SK-N-SH treated with all-trans-retinoic acid at 6 μM for 48 hours (cell line): Measurements from ENCODE around the gene CELF4.

Experiments used
- ATAC-seq: fragments of 200-7000 bp; cut with Tn5 transposase; 3 replicates; pipeline ENCODE4 v1.9.1; 2020; ENCODE audit warnings: mild to moderate bottlenecking, moderate library complexity
- BACH2 ChIP-seq: fragments of 250-450 bp; sonication (Bioruptor Pico); IDR thresholded peaks from 2 replicates; pipeline ENCODE4 v1.9.0; 2021; ENCODE audit warnings: mild to moderate bottlenecking, borderline replicate concordance
- CSRNP3 ChIP-seq: fragments of 250-450 bp; sonication (Bioruptor Pico); IDR thresholded peaks from 2 replicates; pipeline ENCODE4 v1.5.1; 2021; ENCODE audit warnings: mild to moderate bottlenecking, moderate library complexity
- ESRRG ChIP-seq: fragments of 250-450 bp; sonication (Bioruptor Pico); IDR thresholded peaks from 2 replicates; pipeline ENCODE4 v1.6.1; 2021; ENCODE audit warnings: mild to moderate bottlenecking
- ISL1 ChIP-seq: fragments of 250-450 bp; sonication (Bioruptor Pico); IDR thresholded peaks from 2 replicates; pipeline ENCODE4 v2.1.2; 2022; ENCODE audit warnings: mild to moderate bottlenecking, moderate library complexity
- OSR1 ChIP-seq: fragments of 250-450 bp; sonication (Bioruptor Pico); IDR thresholded peaks from 2 replicates; pipeline ENCODE4 v1.8.0; 2022; ENCODE audit warnings: moderate library complexity, mild to moderate bottlenecking, inconsistent platforms
- PPARA ChIP-seq: fragments of 250-450 bp; sonication (Bioruptor Pico); IDR thresholded peaks from 2 replicates; pipeline ENCODE4 v1.5.0; 2020; ENCODE audit warnings: mild to moderate bottlenecking, borderline replicate concordance
- RARB ChIP-seq: fragments of 250-450 bp; sonication (Bioruptor Pico); IDR thresholded peaks from 2 replicates; pipeline ENCODE4 v1.8.0; 2021; ENCODE audit warnings: mild to moderate bottlenecking, moderate library complexity
- SNAI2 ChIP-seq: fragments of 250-450 bp; sonication (Bioruptor Pico); IDR thresholded peaks from 2 replicates; pipeline ENCODE4 v1.5.0; 2020; ENCODE audit warnings: mild to moderate bottlenecking, moderate library complexity
- TCF4 ChIP-seq: fragments of 250-450 bp; sonication (Bioruptor Pico); IDR thresholded peaks from 2 replicates; pipeline ENCODE4 v1.8.0; 2021; ENCODE audit warnings: mild to moderate bottlenecking, moderate library complexity, borderline replicate concordance
- TSHZ2 ChIP-seq: fragments of 250-450 bp; sonication (Bioruptor Pico); IDR thresholded peaks from 2 replicates; pipeline ENCODE4 v1.5.0; 2020; ENCODE audit warnings: mild to moderate bottlenecking, moderate library complexity
- ZC3H10 ChIP-seq: fragments of 250-450 bp; sonication (Bioruptor Pico); IDR thresholded peaks from 2 replicates; pipeline ENCODE4 v1.5.1; 2021; ENCODE audit warnings: mild to moderate bottlenecking, moderate library complexity
- ZFP3 ChIP-seq: fragments of 250-450 bp; sonication (Bioruptor Pico); IDR thresholded peaks from 2 replicates; pipeline ENCODE4 v1.5.0; 2020; ENCODE audit warnings: mild to moderate bottlenecking, moderate library complexity
- ZFP30 ChIP-seq: fragments of 450-650 bp; formaldehyde crosslinking; IDR thresholded peaks from 2 replicates; pipeline ENCODE4 v1.5.0; 2022; ENCODE audit warnings: mild to moderate bottlenecking, moderate library complexity
- ZNF8 ChIP-seq: fragments of 450-650 bp; formaldehyde crosslinking; IDR thresholded peaks from 2 replicates; pipeline ENCODE4 v1.5.0; 2020; ENCODE audit warnings: mild to moderate bottlenecking, moderate library complexity
- TF ChIP-seq, protein P1 (sequence below): fragments of 250-450 bp; sonication (Bioruptor Pico); IDR thresholded peaks from 2 replicates; pipeline ENCODE4 v1.8.0; 2021; ENCODE audit warnings: low read depth, mild to moderate bottlenecking, moderate library complexity, borderline replicate concordance
- TF ChIP-seq, protein P2 (sequence below): fragments of 250-450 bp; sonication (Bioruptor Pico); IDR thresholded peaks from 2 replicates; pipeline ENCODE4 v1.5.1; 2020; ENCODE audit warnings: low read depth, mild to moderate bottlenecking, moderate library complexity

The CELF4 gene

GRCh38 chr18:37287601-37288000 lies 278.0 kb downstream of the CELF4 start (continued):
- no peak for TF ChIP-seq TSHZ2 (CRISPR knock-in tag)
- TF ChIP-seq, protein P1, sequence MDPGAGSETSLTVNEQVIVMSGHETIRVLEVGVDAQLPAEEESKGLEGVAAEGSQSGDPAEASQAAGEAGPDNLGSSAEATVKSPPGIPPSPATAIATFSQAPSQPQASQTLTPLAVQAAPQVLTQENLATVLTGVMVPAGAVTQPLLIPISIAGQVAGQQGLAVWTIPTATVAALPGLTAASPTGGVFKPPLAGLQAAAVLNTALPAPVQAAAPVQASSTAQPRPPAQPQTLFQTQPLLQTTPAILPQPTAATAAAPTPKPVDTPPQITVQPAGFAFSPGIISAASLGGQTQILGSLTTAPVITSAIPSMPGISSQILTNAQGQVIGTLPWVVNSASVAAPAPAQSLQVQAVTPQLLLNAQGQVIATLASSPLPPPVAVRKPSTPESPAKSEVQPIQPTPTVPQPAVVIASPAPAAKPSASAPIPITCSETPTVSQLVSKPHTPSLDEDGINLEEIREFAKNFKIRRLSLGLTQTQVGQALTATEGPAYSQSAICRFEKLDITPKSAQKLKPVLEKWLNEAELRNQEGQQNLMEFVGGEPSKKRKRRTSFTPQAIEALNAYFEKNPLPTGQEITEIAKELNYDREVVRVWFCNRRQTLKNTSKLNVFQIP (CRISPR knock-in tag), result no peak
- no peak for TF ChIP-seq ESRRG (CRISPR knock-in tag)
- no peak for TF ChIP-seq ZNF8 (CRISPR knock-in tag)
- TF ChIP-seq TCF4 (CRISPR knock-in tag), result no peak

DNA sequence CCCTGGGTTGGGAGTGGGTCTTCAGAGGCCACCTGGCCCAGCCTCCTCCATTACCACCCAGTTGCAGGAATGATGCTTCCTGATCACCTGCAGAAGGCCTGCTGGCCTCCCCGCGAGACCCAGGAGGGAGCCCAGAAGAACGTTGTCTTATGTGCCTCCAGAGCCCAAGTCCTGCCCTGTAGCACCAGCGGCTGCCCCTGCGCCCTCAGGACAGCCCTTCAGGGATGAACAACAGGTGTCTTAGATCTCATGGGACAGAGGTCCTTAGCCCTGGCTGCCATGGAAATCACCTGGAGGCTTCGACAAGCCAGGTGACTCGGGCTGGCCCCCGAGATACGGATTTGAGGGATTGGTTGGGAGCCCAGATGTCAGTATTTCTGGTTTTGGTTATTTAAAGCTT lies 278.8 kb downstream of the CELF4 start:
- no peak for TF ChIP-seq ZFP3
- TF ChIP-seq, all 23 proteins: peak for 0
- no peak for ATAC-seq

GRCh38 chr18:37285825-37286224 lies 279.8 kb downstream of the CELF4 start:
- ATAC-seq, result no peak
- TF ChIP-seq, protein P2, sequence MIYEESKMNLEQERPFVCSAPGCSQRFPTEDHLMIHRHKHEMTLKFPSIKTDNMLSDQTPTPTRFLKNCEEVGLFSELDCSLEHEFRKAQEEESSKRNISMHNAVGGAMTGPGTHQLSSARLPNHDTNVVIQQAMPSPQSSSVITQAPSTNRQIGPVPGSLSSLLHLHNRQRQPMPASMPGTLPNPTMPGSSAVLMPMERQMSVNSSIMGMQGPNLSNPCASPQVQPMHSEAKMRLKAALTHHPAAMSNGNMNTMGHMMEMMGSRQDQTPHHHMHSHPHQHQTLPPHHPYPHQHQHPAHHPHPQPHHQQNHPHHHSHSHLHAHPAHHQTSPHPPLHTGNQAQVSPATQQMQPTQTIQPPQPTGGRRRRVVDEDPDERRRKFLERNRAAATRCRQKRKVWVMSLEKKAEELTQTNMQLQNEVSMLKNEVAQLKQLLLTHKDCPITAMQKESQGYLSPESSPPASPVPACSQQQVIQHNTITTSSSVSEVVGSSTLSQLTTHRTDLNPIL (CRISPR knock-in tag), result no peak
- TF ChIP-seq SNAI2 (CRISPR knock-in tag), result no peak

DNA sequence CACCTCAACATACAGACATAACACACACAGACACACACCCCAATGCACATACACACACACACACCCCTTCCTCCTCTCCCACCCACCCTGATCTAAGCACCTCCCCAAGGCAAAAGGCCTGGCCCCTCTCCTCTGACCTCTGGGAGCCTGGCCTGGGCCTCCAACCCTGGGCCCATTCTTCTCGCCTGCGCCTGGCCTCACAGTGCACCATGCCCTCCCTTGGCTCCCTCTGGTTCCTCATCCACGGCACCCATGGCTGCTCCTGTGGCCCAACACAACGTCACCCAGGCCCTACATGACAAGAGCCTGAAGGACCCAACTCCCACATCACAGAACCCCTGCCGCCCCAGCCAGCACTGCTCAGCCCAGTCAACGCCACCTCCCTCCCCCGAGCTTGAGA lies 281.3 kb downstream of the CELF4 start:
- ATAC-seq, result no peak
- no peak for TF ChIP-seq TSHZ2 (CRISPR knock-in tag)

DNA sequence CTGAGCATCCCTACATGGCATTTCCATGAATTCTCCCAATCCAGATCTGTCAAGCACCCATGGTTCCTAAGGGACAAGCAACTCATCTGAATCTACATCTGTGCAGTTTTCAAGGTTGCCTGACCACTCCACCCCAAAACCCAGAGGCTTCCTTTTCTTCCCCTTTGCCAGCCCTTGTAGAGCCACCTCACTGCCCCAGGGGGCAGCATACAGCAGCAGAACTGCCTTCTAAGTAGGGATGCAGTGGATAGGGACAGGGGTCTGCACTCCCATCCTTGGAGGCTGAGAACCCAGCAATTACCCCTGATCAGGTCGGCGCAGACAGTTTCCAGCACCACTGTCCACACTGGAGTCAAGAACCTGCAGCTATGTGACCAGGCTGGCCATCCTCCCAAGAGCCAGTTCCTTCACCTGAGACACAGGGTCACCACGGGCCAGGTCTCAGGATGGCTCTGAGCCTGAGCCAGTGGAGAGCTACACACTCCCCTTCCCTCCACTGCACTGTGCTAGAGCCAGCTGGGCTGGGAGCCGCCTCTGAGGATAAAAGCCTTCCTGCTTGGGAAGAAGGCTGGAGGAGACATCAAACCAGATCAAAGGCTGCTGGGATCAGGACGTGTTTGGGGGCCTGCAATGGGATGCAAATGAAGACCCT lies 283.1 kb downstream of the CELF4 start:
- peak; percentile 69; the same call in 2 of the 3 replicates for ATAC-seq
- TF ChIP-seq, protein P1 (CRISPR knock-in tag), result no peak
- no peak for TF ChIP-seq ZFP3
- no peak for TF ChIP-seq CSRNP3 (CRISPR knock-in tag)
- no peak for TF ChIP-seq ESRRG (CRISPR knock-in tag)
- no peak for TF ChIP-seq ZFP30 (CRISPR knock-in tag)
- TF ChIP-seq BACH2, result no peak
- no peak for TF ChIP-seq RARB (CRISPR knock-in tag)
- no peak for TF ChIP-seq ISL1 (CRISPR knock-in tag)
- TF ChIP-seq ZC3H10, result no peak
- no peak for TF ChIP-seq TSHZ2 (CRISPR knock-in tag)
- no peak for TF ChIP-seq OSR1 (CRISPR knock-in tag)
- no peak for TF ChIP-seq PPARA
